ENCODE results near the gene SP110.

The SP110 gene

DNA sequence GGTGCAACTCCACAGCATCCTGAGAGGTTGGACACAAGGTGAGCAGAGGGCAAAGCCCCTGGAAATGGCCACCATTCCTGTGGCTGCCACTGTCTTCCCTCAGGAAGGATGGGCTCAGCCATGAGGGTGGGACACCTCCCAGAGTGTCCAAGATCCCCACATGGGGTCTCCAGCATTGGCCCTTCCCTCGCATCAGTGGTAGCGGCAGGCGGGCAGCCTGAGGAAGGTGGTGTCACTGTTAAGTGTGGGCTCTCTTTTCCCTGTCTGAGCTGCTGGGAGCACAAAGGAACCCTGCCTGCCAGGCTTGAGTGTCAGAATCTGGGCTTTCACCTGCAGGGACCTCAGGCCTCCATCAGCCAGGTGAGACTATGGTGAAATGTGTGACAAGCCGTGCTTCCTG lies 47.6 kb downstream of the SP110 start:
- DNase-seq = no peak

DNA sequence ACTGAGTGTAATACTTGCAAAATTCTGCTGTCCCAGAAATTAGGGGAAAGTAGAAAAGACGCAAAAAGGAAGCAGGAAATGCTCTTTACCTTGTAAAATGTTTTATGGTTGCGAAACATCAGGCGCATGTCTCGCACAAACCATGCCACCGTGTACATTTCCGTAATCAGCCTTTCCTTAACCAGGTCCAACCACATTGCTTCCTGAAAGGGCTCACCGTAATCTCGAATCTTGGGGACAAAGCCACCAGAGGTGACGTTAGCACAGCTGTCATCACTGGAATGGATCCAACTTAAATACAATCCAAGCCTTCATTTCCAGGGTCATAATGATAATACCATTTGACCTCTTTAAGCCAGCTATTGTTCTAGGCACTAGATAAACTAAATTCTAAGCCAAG lies 49.3 kb downstream of the SP110 start:
- peak in 1 of 56 donors; percentile 15 for DNase-seq

DNA sequence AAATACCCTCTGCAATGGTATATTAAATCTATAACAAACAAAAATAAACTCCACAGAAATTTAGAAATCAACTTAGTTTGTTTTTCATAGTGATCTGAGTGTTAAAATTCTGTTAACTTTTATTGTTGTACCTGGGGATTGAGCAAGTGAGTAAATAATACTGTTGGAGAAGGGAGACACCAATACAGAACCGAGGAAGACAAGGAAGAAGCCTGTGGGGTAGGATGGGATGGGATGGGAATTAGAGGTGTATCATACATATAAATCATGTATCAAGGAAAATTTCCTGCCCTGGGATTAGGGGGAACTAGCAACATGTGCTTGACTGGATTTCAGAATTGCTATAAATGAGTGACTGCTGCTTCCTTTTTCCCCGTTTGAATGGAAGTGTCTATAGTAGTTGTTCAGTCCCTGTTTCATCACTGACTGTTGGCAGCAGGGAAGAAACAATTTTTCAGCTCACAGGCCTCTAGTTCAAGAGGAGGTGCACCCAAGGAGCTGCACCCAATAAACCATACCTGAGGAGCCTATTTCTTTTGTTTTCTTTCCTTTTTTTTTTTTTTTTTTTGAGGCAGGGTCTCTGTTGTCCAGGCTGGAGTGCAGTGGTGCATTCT lies 53.1 kb downstream of the SP110 start:
- no peak for DNase-seq

DNA sequence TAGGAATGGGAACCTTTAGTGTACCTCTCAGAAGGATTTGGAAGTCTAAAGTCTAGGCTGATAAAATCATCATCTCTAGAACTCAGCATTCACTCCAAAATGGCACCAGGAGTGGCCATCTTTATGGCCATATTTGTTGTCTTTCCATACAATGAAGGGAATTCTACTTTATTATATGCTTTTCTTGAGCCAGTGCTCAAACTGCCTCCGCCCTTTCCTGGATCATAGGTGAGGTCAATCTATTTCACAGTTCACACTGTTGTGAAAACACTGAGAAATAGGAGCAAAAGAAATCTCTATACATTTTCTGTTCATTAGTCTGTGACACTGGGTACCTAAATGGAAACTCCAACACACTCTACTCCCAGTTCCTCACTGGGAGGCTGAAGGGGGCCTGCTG lies 55.6 kb downstream of the SP110 start:
- no peak for DNase-seq

DNA sequence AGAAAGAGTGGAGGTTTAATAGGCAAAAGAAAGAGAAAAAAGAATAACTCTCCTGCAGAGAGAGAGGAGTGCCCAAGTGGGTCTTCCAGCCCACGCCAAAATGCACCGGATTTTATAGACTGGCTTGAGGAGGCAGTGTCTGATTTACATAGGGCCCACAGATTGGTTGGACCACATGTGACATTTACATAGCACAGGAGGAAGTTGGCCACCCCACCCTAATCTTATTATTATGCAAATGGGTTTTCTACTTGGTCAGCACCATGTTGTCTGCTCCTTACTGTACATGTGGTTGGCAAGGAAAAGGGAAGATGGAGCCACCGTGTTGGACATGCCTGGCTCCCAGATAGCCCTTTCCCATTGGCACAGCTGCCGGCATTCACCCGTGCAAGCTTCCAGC lies 56.8 kb downstream of the SP110 start:
- no peak for DNase-seq

DNA sequence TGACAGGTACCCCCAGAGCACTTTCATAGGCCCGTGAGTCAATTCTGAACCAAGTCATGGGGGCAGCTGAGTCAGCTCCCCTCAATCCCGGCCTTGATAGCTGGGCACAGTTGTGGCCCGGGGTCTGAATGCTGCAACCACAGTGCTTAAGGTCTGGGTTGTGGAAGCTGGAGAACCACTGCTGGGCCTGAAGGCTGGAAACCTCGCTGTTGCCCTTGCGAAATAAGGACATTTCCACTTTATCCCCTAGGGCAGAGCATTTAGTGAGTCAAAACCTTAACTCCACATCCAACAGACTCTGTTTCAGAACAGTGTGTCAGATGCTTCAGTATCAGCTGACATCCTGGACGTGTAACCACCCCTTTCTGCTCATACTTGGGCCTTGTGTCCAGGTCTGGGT lies 58.6 kb downstream of the SP110 start:
- no peak for DNase-seq

DNA sequence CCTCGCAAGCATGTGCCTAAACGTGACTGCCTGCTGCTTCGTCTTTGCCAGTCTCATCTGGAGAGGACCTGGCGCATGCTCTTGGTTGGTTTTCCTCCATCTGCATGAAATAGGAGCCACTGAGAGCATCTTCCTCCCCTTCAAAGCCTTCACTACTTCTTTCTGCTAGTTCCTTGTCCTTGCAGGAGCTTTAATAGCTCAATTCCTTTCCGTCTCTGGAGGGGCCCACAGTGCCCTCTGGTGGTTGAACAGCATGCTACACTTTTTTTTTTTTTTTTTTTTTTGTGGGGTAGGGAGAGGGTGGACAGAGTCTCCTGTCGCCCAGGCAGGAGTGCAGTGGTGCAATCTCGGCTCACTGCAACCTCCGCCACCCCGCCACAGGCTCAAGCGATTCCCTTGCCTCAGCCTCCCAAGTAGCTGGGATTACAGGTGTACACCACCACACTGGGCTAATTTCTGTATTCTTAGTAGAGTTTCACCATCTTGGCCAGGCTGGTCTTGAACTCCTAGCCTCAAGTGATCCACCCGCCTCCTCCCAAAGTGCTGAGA lies 59.6 kb downstream of the SP110 start:
- DNase-seq = peak in 23 of 56 donors; percentile 1 to 46 (median 12)

DNA sequence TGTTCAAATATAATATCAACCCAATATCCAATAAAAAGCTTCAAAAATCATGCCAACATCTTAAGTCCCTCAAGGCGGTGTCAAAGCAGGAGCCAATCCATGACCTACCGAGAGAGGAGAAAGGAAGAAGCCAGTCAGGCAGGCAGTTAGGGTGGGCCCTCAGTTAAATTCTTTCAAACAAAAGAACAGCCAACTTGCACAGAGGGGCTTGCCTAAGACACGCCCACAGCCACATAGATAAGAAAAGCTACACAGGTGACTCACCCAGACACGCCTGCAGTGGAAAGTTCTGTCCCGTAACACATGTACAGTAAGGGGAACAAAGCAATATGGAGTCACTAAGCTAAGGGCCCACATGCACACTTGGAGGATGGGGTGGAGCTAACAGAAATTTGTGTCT lies 61.3 kb downstream of the SP110 start:
- no peak for DNase-seq

DNA sequence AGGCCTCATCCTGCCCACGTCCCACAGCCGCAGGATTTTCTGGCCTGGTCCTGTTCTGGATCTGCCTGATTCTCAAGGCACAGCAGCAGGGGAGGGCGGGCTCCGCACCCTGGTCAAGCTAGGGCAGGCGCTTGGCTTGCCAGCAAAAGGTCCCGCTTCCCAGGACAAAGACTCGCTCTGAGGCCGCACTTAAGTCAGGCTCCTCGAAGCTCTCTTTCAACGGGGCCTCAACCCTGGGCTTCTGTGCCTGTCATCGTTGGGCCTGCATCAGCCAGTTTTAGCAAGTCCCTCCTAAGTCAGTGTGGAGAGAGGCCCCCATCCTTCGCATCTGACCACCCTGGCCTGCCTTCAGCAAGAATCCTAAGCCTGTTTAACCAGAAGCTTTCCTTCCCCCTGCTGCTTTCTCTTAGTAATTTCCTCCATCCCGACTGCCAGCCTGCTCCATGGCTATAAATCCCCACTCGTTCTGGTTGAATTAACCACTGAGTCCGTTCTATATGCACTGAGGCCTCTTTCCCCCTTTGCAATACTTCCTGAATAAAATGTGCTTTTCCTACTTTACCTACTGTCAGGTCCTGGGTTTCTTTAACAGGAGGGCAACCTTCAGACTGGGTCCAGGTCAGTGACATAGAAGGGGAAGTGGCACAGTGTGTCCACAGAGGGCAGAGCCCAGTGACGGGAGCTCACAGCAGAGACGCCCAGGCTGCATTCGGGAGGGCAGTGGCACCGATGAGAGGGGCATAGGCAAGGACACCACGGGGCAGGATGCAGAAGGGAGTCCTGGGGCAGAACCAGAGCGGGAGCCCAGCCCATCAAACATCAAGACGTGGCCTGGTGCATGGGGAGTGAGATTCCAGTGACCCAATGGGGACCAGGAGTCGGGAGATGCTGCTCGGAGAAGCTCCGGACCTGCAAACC lies 62.7 kb downstream of the SP110 start:
- DNase-seq = no peak

DNA sequence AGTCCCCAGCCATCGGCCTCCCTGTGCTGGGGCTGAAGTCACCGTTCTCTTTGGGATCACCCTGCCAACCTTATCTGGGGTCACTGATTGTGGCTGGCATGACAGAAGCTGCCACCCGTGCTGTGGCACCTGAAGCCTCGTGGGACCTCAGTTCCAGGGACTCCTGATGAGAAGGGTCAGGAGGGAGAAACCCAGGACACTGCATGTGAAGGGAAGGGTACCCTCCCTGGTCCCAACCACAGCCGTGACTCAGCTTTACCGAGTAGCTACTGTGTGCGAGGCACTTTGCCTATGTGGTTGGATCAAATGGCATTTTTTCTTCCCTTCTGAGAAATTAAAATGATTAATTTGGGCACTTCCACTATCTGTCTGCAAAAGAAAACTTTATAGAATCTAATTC lies 64.4 kb downstream of the SP110 start:
- no peak for DNase-seq

DNA sequence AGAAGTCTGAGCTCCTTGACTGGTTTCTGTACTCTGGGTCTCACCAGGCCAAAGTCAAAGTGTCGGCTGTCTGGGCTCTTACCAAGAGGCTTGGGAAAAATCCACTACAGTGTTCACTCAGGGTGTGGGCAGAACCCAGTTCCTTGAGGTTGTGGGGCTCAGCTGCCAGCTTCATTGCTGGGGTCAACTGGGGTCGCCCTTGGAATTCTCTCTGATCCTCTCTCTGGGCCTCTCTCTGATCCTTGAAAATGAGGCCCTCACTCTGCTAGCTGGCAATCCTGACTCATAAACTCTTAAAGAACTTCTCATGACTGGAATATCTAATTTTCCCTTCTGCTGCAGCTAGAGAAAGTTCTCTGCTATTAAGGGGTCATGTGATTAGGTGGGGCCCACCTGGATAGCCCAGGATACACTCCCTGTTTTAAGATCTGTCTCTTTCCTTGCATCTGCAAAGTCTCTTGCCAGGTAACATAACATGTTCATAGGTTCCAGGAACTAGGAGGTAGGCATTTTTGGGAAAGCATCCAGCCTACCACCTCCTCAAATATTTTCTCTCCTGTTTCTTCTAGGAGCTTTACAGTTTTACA lies 66.3 kb downstream of the SP110 start:
- no peak for DNase-seq

DNA sequence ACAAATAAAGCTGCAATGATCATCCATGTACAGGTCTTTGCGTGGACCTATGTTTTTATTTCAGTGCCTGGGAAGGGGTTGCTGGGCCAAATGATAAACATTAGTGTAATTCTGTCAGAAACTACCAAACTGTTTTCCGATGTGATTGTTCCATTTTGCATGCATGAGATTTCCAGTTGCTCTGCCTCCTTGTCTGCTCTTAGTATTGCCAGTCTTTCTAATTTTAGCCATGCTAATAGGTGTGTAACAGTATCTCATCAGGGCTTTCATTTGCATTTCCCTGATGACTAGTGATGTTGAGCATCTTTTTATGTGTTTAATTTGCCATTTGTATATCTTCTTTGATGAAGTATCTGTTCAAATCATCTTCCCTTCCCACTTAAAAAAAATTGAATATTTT lies 67.5 kb downstream of the SP110 start:
- no peak for DNase-seq

DNA sequence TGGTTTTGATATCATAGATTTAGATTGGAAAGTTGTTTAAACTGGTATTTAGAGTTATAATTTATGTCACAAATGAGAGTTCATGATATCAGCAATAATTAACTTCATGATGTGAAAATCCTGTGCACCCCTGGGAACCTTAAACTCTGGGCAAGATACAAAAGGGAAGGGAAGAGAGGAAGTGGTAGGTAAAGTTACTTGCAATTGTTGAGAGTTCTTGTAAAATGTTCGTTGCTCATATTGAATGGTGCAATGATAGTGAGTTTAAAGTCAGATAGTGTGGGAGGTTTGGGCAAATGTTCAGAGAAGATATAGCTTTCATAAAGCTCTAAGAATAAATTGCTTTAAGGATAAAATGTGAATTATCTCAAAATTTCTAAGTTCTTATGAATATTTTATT lies 75.4 kb downstream of the SP110 start:
- no peak for DNase-seq

DNA sequence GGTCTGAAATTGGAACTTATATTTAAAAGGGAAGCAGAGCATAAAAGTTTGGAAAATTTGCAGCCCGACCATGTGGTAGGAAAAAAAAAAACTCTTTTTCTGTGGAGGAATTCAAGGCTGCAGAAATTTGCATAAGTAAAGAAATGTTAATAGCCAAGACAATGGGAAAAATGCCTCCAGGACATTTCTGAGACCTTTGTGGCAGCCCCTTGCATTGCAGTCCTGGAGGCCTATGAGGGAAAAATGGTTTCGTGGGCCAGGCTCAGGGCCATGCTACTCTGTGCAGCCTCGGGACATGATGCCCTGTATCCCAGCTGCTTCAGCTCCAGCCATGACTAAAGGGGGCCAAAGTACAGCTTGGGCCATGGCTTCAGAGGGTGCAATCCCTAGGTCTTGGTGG lies 79.1 kb downstream of the SP110 start:
- no peak for DNase-seq

DNA sequence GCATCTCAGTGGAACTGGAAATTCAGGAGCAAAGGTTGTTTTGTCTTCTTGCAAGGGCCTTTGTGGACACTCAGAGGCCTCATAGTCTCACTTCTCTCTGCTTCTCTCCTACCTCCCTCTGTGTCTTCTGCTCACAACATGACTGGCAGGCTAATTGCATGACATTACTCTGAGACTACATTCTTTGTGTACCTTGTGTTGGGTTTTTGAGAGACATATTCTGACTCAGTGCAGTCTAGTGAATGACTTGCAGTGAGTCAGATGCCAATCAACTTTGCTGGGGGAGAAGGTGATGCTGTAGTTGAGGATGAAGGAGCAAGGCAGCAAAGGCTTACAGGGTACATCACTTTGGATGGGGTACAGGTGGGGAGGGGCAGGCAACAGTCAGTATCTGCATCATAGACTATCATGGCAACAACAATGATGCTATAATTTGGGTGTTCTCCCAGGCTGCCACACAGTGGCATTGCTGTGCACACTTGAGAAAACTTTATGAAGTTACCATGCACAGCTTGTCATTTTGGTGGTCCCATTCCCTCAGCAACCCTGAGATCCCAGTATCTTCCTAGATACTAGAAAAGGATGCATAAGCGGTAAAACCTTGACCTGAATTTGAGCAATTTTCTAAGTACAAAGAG lies 81.8 kb downstream of the SP110 start:
- DNase-seq = peak in 2 of 56 donors; percentile 1 to 26

DNA sequence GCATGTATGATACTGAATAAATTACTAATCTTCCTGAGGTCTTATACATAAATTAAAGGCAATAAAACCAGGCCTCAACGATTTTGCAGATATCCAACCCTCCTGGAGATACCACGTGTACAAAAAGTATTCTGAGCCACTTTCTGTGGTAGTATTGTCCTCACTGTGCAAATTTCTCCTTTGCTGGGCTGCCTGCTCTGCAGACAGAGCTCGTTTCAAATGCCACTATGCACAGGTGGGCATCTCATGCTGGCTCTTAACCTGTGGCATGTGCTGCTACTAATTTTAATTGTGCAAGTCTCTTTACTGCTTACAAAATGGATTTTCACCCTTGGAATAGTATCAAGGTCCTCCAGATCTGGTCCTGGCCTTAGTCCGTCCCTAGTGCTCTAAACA lies 84.7 kb downstream of the SP110 start:
- DNase-seq = no peak

DNA sequence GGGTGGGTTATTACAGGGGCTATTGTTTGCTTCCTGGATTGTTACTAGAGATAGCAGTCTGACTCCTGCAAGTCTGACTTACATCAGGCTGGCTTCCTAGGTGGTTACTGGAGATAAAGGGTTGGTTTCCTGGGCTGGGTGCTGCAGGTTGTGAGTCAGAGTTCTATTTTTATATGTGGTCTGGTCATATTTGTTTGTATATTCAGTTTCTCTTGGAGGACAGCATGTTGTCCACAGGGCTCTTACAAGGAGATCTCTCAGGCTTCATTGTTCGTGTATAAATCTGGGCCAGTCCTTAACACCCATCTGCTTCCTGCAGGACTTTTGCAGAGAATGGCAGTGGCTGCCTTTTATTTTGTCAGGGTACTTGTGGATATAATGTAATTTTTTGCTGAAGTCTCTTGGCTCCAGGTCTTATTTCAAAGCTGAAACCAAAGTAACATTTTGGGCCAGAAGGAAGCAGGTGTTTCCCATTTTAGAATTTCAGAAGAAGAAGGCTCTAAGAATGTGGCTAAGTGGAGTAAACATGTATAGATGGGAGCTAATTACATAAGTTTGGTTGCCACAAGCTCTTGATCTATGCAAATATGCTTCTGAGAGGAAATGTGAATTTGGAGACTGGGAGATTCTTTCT lies 85.2 kb downstream of the SP110 start:
- DNase-seq = no peak

DNA sequence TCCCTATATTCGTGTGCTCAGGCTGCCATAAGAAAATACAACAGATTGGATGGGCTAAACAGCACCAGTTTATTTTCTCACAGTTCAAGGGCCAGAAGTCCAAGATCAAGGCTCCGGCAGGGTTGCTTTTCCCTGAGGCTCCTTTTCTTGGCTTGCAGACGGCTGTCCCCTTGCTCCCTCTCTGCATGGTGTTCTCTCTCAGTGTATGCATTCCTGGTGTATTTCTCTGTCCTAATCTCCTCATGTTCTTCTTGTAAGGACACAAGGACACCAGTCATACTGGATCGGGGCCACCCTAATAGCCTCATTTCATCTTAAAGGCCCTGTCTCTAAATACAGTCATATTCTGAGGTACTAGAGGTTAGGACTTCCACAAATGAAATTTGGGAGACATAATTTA lies 88.4 kb downstream of the SP110 start:
- DNase-seq = no peak

DNA sequence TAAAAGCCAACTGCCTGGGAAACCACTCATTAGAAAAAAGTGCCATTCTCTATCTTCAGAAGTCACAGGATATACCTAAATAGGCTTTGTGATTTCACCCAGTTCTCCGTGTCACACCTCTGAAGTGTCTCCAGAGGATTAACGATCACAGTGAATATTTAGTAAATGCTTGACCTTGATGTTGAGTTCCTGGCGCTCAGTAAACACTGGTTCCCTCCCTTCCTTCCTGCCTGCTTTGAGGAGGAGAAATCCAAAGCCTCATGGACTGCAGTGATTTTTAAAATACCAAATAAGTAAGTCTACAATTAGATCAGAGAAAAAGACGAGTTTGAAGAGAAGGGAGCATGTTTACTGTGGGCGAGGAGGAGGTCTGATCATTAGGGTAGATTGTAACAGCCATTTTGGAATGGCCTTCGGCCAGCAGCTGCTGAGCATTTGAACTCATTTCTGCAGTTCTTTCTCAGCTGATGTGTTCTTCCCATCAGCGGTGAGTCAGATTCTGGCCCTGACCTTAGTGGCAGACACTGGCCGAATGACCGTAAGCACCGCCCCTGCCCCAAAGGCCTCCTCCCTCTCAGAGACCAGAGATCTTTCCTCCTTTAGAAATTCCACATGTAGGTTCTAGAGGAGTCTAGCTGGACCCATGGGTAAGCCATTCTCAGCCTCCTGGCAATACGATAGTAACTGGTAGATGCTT lies 89.0 kb downstream of the SP110 start:
- DNase-seq = no peak

DNA sequence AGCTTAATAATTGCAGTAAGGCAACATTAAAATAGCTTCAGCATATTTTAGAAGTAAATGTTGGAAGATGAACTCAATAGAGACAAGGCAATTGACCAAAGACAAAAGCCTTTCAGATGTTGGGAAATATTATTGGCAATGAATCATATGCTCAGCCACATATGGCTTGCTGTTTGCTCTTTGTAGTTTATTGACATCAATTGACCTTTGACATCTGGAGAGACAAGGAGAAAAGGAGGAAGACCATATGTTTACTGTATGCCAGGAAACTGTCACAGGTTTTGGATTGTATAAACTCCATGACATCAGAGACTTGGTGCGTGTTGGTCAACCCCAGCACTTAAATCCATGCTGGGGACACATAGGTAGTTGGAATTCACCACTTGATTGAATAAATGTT lies 90.4 kb downstream of the SP110 start:
- no peak for DNase-seq

All from nucleus accumbens (tissue), 56 donors.